Stimulated activated memory B cell treated with anti-CD40 and anti-IgM and Interleukin-4, amounts not matched to agents 10 μg/mL and 1 μg/mL and 100 μg/mL, for 72 hours (primary cell): ENCODE results near the gene VAV2.

Source experiments
- ATAC-seq: fragments of 150-1000 bp; cut with Tn5 transposase; 2 replicates; pipeline ENCODE4 v1.10.0; 2021
- H3K27ac Mint-ChIP-seq: one replicate; pipeline ENCODE4 v1.8.0; 2022; ENCODE audit warnings: mild to moderate bottlenecking, mixed read lengths
- H3K27me3 Mint-ChIP-seq: one replicate; pipeline ENCODE4 v1.8.0; 2022; ENCODE audit warnings: mixed read lengths
- H3K36me3 Mint-ChIP-seq: one replicate; pipeline ENCODE4 v1.8.0; 2022; ENCODE audit warnings: mixed read lengths
- H3K4me1 Mint-ChIP-seq: one replicate; pipeline ENCODE4 v1.8.0; 2022; ENCODE audit warnings: mixed read lengths
- H3K4me3 Mint-ChIP-seq: one replicate; pipeline ENCODE4 v1.8.0; 2022; ENCODE audit warnings: mild to moderate bottlenecking, moderate library complexity, mixed read lengths
- H3K9me3 Mint-ChIP-seq: one replicate; pipeline ENCODE4 v1.8.0; 2022; ENCODE audit warnings: mixed read lengths

VAV2 gene

DNA sequence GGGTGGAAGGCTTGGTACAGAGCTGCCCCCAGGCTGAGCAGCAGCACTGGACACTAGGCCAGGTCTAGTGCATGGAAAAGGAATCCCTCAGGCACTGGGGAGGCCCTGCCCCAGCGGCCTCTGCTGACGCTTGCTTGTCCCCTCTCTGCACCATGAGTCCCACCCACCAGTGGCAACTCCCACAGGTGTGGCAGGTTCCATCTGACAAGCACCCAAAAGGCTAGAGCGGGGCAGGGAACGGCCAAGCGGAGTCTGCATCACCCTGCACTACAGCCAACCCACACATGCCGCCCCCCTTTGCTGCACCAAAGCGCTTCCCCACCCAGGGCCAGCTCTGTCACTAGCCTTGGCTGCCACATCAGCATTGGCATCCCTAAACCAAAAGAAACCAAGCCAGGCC, 138.8 kb downstream of the VAV2 start:
- H3K4me1 Mint-ChIP-seq: peaks cover 80% of the 10 kb centered on the region
- no peak overlapping the region for H3K4me3 Mint-ChIP-seq

GRCh38 chr9:133852431-133852830, 139.7 kb downstream of the VAV2 start:
- Mint-ChIP-seq H3K4me1 (peaks cover 80% of the 10 kb centered on the region), H3K27me3 (no peaks in the 10 kb centered on the region), H3K27ac (peak overlapping the region; percentile 92), H3K4me3 (no peak overlapping the region), H3K36me3 (peaks cover 71% of the 10 kb centered on the region), H3K9me3 (peaks cover 8% of the 10 kb centered on the region)
- no peak for ATAC-seq

More for the DNA sequence above, 138.8 kb downstream of the VAV2 start:
- peaks cover 8% of the 10 kb centered on the region for H3K9me3 Mint-ChIP-seq
- H3K27me3 Mint-ChIP-seq: no peaks in the 10 kb centered on the region
- peak overlapping the region; percentile 92 for H3K27ac Mint-ChIP-seq
- no peak for ATAC-seq
- H3K36me3 Mint-ChIP-seq: peaks cover 77% of the 10 kb centered on the region

DNA sequence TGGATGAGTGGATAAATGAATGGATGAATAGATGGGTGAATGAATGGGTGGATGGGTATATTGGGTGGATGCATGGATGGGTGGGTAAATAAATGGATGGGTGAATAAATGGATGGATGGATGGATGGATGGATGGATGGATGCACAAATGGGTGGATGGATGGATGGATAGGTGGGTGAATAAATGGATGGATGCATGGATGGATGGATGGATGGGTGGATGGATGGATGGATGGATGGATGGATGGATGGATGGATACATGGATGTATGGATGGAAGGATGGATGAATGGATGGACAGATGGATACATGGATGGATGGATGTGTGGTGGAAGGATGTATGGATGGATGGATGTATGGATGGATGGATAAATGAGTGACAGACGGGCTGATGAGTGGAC, 140.4 kb downstream of the VAV2 start:
- no peak for ATAC-seq
- H3K27me3 Mint-ChIP-seq: no peaks in the 10 kb centered on the region
- no peak overlapping the region for H3K4me3 Mint-ChIP-seq
- peaks cover 79% of the 10 kb centered on the region for H3K4me1 Mint-ChIP-seq
- H3K27ac Mint-ChIP-seq: peak overlapping the region; percentile 92
- H3K9me3 Mint-ChIP-seq: peaks cover 8% of the 10 kb centered on the region
- H3K36me3 Mint-ChIP-seq: peaks cover 64% of the 10 kb centered on the region

DNA sequence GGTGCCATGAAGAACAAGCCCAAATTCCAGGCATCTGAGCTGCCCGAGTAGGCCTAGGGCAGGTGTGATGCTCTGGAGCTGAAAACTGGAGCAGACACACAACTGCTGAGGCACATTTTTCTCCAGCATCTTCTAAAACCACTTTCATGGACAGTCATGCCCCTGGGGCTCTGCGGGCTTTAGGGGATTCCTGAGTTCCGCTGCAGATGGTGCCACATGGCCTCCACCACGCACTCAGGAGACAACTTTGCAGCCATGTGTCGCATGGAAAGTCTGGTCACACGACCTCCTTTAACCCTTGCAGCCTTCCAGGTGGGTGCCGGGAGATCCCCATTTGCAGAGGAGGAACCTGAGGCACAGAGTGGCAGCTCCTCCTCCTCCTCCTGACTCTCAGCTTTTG, 141.2 kb downstream of the VAV2 start:
- ATAC-seq: peak; percentile 83
- Mint-ChIP-seq H3K27ac (peak overlapping the region; percentile 92), H3K27me3 (no peaks in the 10 kb centered on the region)

DNA sequence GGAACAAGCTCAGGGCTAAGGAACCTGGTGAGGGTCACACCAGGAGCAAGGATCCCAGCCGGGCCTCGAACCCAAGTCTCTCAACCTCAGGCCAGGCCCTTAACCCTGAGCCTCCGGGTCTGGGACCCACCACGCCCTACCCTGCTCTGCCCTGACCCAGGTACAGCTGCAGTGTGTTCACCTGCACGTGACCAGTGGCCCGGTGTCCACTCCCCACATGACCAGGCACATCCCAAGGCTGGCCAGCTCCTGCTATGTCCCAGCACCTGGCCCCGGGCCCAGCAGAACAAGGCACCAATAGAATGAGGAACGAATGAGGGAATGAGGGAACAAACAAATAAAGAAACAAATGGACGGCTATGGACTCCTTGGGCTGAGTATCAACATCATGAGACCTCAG, 142.0 kb downstream of the VAV2 start:
- peak overlapping the region; percentile 92 for H3K27ac Mint-ChIP-seq
- H3K36me3 Mint-ChIP-seq: peaks cover 56% of the 10 kb centered on the region
- H3K4me1 Mint-ChIP-seq: peaks cover 82% of the 10 kb centered on the region
- no peaks in the 10 kb centered on the region for H3K27me3 Mint-ChIP-seq
- peaks cover 8% of the 10 kb centered on the region for H3K9me3 Mint-ChIP-seq
- ATAC-seq: no peak
- no peak overlapping the region for H3K4me3 Mint-ChIP-seq

More for the DNA sequence above, 141.2 kb downstream of the VAV2 start:
- peaks cover 60% of the 10 kb centered on the region for H3K36me3 Mint-ChIP-seq
- no peak overlapping the region for H3K4me3 Mint-ChIP-seq
- H3K9me3 Mint-ChIP-seq: peaks cover 8% of the 10 kb centered on the region
- peaks cover 80% of the 10 kb centered on the region for H3K4me1 Mint-ChIP-seq

DNA sequence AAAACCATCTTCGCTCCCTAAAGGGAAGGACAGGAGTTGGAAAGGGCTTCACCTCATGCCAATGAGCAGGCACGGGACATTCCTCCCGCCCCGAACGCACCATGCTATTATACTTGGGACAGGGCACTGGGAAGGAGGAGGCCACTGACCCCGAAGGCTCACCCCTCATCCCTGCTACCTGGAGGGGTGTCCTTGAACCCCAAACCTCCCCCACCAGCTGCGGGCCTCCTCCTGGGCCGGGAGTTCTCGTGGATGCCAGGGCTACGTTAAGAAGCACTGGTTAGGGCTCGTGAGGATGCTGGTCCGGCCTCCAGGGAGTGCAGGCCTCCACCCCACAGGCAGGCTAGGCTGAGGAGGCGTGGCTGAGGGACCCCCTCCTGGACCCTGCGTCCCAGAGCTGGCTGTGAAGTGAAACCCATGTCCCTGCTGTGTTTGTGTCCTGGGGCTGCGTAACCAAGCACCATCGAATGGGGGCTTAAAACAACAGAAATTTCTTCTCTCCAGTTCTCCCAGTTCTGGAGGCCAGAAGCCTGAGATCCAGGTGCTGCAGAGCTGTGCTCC, 142.9 kb downstream of the VAV2 start:
- Mint-ChIP-seq H3K27me3 (no peaks in the 10 kb centered on the region), H3K4me1 (peaks cover 83% of the 10 kb centered on the region), H3K9me3 (peaks cover 8% of the 10 kb centered on the region), H3K36me3 (peaks cover 48% of the 10 kb centered on the region), H3K4me3 (no peak overlapping the region), H3K27ac (peak overlapping the region; percentile 92)
- ATAC-seq: no peak

GRCh38 chr9:133848471-133849109, 143.5 kb downstream of the VAV2 start:
- H3K36me3 Mint-ChIP-seq: peaks cover 46% of the 10 kb centered on the region
- H3K27ac Mint-ChIP-seq: peak overlapping the region; percentile 15
- no peaks in the 10 kb centered on the region for H3K27me3 Mint-ChIP-seq
- peaks cover 8% of the 10 kb centered on the region for H3K9me3 Mint-ChIP-seq
- no peak for ATAC-seq
- no peak overlapping the region for H3K4me3 Mint-ChIP-seq
- peaks cover 81% of the 10 kb centered on the region for H3K4me1 Mint-ChIP-seq

- no peak overlapping the region for H3K4me3 Mint-ChIP-seq
- ATAC-seq: no peak
- H3K36me3 Mint-ChIP-seq: peaks cover 42% of the 10 kb centered on the region
- H3K9me3 Mint-ChIP-seq: peaks cover 3% of the 10 kb centered on the region
- peaks cover 81% of the 10 kb centered on the region for H3K4me1 Mint-ChIP-seq
- peak overlapping the region; percentile 60 for H3K27ac Mint-ChIP-seq
- no peaks in the 10 kb centered on the region for H3K27me3 Mint-ChIP-seq
Measured at GRCh38 chr9:133846483-133847090, 145.5 kb downstream of the VAV2 start.

- Mint-ChIP-seq H3K27me3 (no peaks in the 10 kb centered on the region), H3K4me1 (peaks cover 81% of the 10 kb centered on the region), H3K9me3 (no peaks in the 10 kb centered on the region), H3K4me3 (no peak overlapping the region), H3K36me3 (peaks cover 37% of the 10 kb centered on the region), H3K27ac (peak overlapping the region; percentile 30)
- ATAC-seq: peak; percentile 28
Measured at GRCh38 chr9:133845440-133845839, 146.7 kb downstream of the VAV2 start.

GRCh38 chr9:133844881-133845410, 147.2 kb downstream of the VAV2 start:
- Mint-ChIP-seq H3K4me3 (no peak overlapping the region), H3K27me3 (no peaks in the 10 kb centered on the region), H3K4me1 (peaks cover 81% of the 10 kb centered on the region), H3K9me3 (no peaks in the 10 kb centered on the region), H3K36me3 (peaks cover 39% of the 10 kb centered on the region), H3K27ac (peak overlapping the region; percentile 30)
- no peak for ATAC-seq

- Mint-ChIP-seq H3K9me3 (no peaks in the 10 kb centered on the region), H3K27ac (peak overlapping the region; percentile 30), H3K4me1 (peaks cover 79% of the 10 kb centered on the region), H3K27me3 (no peaks in the 10 kb centered on the region), H3K36me3 (peaks cover 40% of the 10 kb centered on the region), H3K4me3 (no peak overlapping the region)
- no peak for ATAC-seq
Measured at GRCh38 chr9:133844398-133844784, 147.7 kb downstream of the VAV2 start.

DNA sequence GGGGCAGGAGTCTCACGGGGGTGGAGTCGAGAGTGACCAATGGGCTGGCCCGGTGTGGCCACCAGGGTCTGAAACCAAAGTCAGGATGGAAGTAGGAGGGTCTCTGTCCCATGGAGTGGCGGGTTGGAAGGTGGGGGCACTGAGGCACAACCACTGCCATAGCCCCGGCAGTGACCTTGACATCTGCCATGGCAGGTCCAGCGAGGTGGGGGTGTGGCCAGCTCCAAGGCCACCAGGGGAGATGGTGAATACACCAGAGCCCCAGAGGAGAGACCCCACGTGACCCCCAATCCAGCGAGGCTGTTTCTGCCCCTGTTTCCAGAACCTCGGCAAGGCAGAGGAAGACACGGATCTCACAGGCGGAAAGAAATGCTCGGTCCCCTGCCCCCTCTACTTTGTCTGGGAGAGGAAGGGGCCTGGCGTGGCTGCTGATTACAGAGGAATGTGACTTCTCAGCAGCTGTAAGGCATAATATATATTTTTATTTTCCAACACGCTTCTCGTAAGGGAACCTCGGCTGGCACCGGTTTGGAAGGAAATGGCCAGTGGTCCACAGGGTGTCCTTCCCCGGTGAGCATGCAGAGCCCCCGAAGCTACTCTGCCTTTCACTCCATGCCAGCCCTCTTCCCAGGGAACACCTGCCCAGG, 148.2 kb downstream of the VAV2 start:
- no peak for ATAC-seq
- Mint-ChIP-seq H3K9me3 (peaks cover 3% of the 10 kb centered on the region), H3K36me3 (peaks cover 43% of the 10 kb centered on the region), H3K4me1 (peaks cover 76% of the 10 kb centered on the region), H3K27me3 (no peaks in the 10 kb centered on the region), H3K4me3 (no peak overlapping the region), H3K27ac (peak overlapping the region; percentile 30)

- Mint-ChIP-seq H3K4me3 (no peak overlapping the region), H3K27ac (peak overlapping the region; percentile 30), H3K36me3 (peaks cover 44% of the 10 kb centered on the region), H3K4me1 (peaks cover 72% of the 10 kb centered on the region), H3K27me3 (no peaks in the 10 kb centered on the region), H3K9me3 (peaks cover 4% of the 10 kb centered on the region)
- ATAC-seq: no peak
Measured at GRCh38 chr9:133843250-133843649, 148.9 kb downstream of the VAV2 start.

DNA sequence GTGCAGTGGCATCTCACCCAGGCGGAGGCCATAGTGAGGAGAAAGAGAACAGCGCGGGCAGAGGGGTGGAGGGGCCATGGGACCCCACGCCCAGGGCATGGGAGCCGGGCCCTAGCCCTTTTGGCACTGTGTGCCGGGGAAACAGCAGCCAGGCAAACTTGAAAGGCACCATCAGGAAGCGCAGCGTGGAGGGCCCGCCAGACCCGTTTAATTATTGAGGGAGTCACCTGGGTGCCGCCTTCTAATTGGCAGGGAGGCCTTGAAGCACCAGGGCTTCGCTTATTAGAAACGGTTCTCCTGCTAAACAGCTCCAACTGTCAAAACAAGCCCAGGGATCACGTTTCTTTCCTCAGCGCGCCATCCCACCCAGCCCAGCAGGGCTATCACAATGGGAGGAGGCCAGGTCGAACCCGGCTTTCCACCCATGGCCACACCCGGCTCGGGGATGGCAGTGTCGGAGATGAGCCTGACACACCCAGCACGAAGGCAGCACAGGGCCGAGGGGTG, 149.3 kb downstream of the VAV2 start:
- H3K36me3 Mint-ChIP-seq: peaks cover 48% of the 10 kb centered on the region

DNA sequence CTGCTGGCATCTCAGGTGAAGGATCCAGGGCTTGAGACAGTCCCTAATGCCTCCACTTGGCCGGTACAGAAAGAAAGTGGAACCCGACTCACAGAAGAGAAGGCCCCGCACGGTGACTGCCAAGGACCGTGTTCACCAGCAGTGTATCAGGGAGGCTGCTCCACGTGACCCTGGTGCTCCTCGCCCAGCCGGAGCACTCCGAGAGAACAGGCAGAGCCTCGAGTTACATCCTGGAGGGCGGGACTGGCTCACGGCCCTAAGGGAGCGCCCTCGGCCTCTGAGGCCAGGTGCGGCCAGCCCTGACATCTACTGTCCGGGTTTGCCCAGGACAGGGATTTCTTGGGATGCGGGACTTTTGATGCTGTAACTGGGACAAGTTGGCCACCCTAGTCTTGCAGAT, 149.9 kb downstream of the VAV2 start:
- Mint-ChIP-seq H3K9me3 (peaks cover 6% of the 10 kb centered on the region), H3K4me3 (no peak overlapping the region), H3K27me3 (no peaks in the 10 kb centered on the region)

More for the DNA sequence above, 149.3 kb downstream of the VAV2 start:
- no peaks in the 10 kb centered on the region for H3K27me3 Mint-ChIP-seq
- H3K27ac Mint-ChIP-seq: peak overlapping the region; percentile 30
- H3K4me3 Mint-ChIP-seq: no peak overlapping the region
- ATAC-seq: no peak
- peaks cover 6% of the 10 kb centered on the region for H3K9me3 Mint-ChIP-seq
- H3K4me1 Mint-ChIP-seq: peaks cover 76% of the 10 kb centered on the region

More for the DNA sequence above, 149.9 kb downstream of the VAV2 start:
- Mint-ChIP-seq H3K4me1 (peaks cover 78% of the 10 kb centered on the region), H3K27ac (no peak overlapping the region), H3K36me3 (peaks cover 51% of the 10 kb centered on the region)
- ATAC-seq: no peak
